Activated naive CD8-positive, alpha-beta T cell (primary cell): ENCODE results near the gene SURF1.
"Not testable (repeated sequence)": the region's sequence is repeated elsewhere in the genome, so short reads cannot be mapped to it uniquely, and the experiment has no call there.

Source experiments
- H3K27ac Mint-ChIP-seq: one replicate; pipeline ENCODE4 v1.8.0; 2021; ENCODE audit warnings: mixed read lengths
- H3K27me3 Mint-ChIP-seq: one replicate; pipeline ENCODE4 v1.8.0; 2021; ENCODE audit warnings: mixed read lengths
- H3K36me3 Mint-ChIP-seq: one replicate; pipeline ENCODE4 v1.8.0; 2021; ENCODE audit warnings: mixed read lengths
- H3K4me1 Mint-ChIP-seq: one replicate; pipeline ENCODE4 v1.8.0; 2021; ENCODE audit warnings: low read depth, mixed read lengths
- H3K4me3 Mint-ChIP-seq: one replicate; pipeline ENCODE4 v1.8.0; 2021; ENCODE audit warnings: mild to moderate bottlenecking, mixed read lengths
- H3K9me3 Mint-ChIP-seq: one replicate; pipeline ENCODE4 v1.8.0; 2021; ENCODE audit warnings: low read depth, mixed read lengths

SURF1 gene

DNA sequence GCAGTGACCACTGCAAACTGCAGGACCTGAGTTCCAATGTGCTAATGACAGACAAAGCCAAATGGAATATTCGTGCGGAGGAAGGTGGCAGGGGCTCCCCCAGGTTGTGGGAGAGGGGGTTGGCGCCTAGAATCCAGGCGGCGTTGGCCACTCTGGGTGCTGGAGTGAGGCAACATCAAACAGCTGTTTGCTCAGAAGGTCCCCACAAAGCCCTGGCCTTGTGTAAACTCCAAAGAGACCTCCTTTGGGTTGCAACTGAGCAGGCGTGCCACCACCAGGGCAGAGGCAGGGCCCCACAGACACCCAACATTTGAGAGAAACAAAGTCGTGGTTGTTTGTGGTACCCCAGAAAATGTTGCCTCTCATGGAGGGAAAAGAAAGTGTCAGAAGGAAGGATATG, 34.4 kb upstream of the SURF1 start:
- H3K27me3 Mint-ChIP-seq = peaks cover 3% of the 10 kb centered on the region
- no peak overlapping the region for H3K27ac Mint-ChIP-seq
- H3K9me3 Mint-ChIP-seq = no peaks in the 10 kb centered on the region

GRCh38 chr9:133389562-133389961, 33.3 kb upstream of the SURF1 start:
- H3K27me3 Mint-ChIP-seq = peaks cover 3% of the 10 kb centered on the region
- H3K36me3 Mint-ChIP-seq = no peaks in the 10 kb centered on the region
- H3K9me3 Mint-ChIP-seq = no peaks in the 10 kb centered on the region
- no peak overlapping the region for H3K4me3 Mint-ChIP-seq
- H3K27ac Mint-ChIP-seq = no peak overlapping the region
- H3K4me1 Mint-ChIP-seq = no peaks in the 10 kb centered on the region

More for the DNA sequence above, 34.4 kb upstream of the SURF1 start:
- H3K36me3 Mint-ChIP-seq = no peaks in the 10 kb centered on the region
- H3K4me1 Mint-ChIP-seq = no peaks in the 10 kb centered on the region
- no peak overlapping the region for H3K4me3 Mint-ChIP-seq

GRCh38 chr9:133389025-133389557, 32.8 kb upstream of the SURF1 start:
- Mint-ChIP-seq H3K27me3 (peaks cover 3% of the 10 kb centered on the region), H3K27ac (no peak overlapping the region), H3K4me3 (no peak overlapping the region), H3K9me3 (no peaks in the 10 kb centered on the region), H3K4me1 (no peaks in the 10 kb centered on the region), H3K36me3 (no peaks in the 10 kb centered on the region)

DNA sequence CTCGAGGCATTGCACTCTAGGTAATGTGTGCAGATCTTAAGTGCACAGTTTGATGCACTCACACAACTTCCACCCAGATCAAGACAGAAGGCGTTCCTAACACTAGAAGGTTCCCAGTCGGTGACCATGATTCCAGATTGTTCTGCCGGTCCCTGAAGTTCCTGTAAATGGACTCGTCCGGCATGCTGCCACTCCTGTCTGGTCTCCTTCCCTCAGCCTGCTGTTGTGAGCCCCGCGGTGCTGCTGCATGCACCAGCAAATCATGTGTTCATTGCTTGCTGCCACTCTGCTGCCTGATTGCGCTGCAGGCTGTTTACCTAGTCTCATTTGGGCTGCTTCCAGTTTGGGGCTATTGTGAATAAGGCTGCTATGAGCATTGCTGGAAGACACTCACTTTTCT, 31.4 kb upstream of the SURF1 start:
- peaks cover 3% of the 10 kb centered on the region for H3K27me3 Mint-ChIP-seq
- no peaks in the 10 kb centered on the region for H3K4me1 Mint-ChIP-seq
- no peak overlapping the region for H3K4me3 Mint-ChIP-seq
- no peaks in the 10 kb centered on the region for H3K36me3 Mint-ChIP-seq
- H3K9me3 Mint-ChIP-seq = no peaks in the 10 kb centered on the region
- no peak overlapping the region for H3K27ac Mint-ChIP-seq

GRCh38 chr9:133386338-133386737, 30.1 kb upstream of the SURF1 start:
- no peaks in the 10 kb centered on the region for H3K36me3 Mint-ChIP-seq
- no peak overlapping the region for H3K4me3 Mint-ChIP-seq
- H3K27me3 Mint-ChIP-seq = peaks cover 3% of the 10 kb centered on the region
- no peaks in the 10 kb centered on the region for H3K9me3 Mint-ChIP-seq
- H3K27ac Mint-ChIP-seq = no peak overlapping the region
- no peaks in the 10 kb centered on the region for H3K4me1 Mint-ChIP-seq

DNA sequence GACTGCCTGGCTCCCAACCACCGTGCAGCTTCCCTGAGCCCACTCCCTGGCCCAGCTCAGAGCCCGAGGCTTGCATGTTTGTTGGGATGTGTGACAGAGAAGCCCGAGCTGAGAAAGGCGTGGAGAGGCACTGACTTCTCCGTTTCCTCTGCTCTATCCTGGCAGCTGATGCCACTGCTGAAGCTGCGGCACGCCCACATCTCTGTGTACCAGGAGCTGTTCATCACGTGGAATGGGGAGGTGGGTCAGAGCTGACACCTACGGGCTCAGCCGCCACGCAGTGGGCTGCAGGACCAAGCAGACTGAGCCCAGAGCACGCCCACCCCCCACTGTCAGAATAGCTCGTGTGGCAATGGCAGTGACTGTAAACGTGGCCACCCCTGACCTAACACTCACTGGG, 29.2 kb upstream of the SURF1 start:
- Mint-ChIP-seq H3K27me3 (peaks cover 3% of the 10 kb centered on the region), H3K4me1 (no peaks in the 10 kb centered on the region), H3K27ac (no peak overlapping the region), H3K9me3 (no peaks in the 10 kb centered on the region), H3K36me3 (no peaks in the 10 kb centered on the region), H3K4me3 (no peak overlapping the region)

DNA sequence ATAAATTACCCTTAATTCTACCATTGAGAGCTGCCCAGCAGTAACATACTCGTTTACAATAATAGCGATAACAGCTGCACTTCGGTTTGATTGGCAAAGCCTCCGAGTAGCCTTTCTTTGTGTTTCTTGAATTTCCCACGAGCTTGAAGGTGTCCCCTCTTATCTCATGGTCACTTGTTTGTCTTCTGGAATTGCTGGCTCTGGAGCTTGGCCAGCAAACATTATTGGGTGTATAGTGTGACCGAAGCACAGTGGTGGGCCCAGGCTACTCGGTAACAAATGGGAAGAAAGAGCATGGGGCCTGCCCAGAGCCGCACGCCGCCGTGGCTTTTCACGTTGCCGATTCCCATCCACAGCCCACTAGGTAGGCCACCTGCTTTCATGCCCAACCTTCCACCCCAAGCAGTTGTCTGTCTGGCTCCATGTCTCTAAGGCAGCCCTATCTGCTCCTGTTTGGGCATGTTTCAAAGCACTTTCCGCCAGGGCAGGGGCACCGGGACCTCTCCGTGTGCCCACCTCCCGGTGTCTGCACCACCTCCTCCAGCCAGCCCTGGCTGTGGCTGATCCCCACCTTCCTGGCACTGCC, 28.5 kb upstream of the SURF1 start:
- H3K4me3 Mint-ChIP-seq = no peak overlapping the region
- no peaks in the 10 kb centered on the region for H3K9me3 Mint-ChIP-seq
- H3K27ac Mint-ChIP-seq = no peak overlapping the region
- no peaks in the 10 kb centered on the region for H3K36me3 Mint-ChIP-seq
- peaks cover under 1% of the 10 kb centered on the region for H3K27me3 Mint-ChIP-seq
- H3K4me1 Mint-ChIP-seq = no peaks in the 10 kb centered on the region

- no peaks in the 10 kb centered on the region for H3K27me3 Mint-ChIP-seq
- H3K36me3 Mint-ChIP-seq = no peaks in the 10 kb centered on the region
- no peaks in the 10 kb centered on the region for H3K4me1 Mint-ChIP-seq
- no peak overlapping the region for H3K4me3 Mint-ChIP-seq
- H3K27ac Mint-ChIP-seq = no peak overlapping the region
- H3K9me3 Mint-ChIP-seq = no peaks in the 10 kb centered on the region
Observed at GRCh38 chr9:133383438-133383837, 27.2 kb upstream of the SURF1 start.

- no peaks in the 10 kb centered on the region for H3K27me3 Mint-ChIP-seq
- H3K4me3 Mint-ChIP-seq = no peak overlapping the region
- H3K36me3 Mint-ChIP-seq = no peaks in the 10 kb centered on the region
- no peaks in the 10 kb centered on the region for H3K9me3 Mint-ChIP-seq
- no peaks in the 10 kb centered on the region for H3K4me1 Mint-ChIP-seq
- H3K27ac Mint-ChIP-seq = no peak overlapping the region
Observed at GRCh38 chr9:133382507-133383141, 26.3 kb upstream of the SURF1 start.

DNA sequence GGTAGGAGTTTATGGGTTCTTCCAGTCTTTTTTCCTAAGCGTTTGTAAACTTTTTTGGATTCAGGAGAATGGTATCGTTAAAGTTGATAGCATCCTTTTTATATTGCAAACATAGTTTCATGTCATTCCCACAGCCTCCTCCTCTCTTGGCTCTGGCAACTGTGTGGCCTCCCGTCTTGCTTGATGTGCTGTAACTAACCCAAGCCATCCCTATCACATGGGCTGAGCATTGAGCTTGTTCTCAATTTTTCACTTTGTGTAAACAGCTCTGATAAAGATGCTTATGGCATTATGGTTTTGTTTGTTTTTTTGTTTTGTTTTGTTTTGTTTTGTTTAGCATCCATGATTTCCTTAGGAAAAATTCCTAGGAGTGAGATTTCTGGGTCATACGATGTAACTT, 24.4 kb upstream of the SURF1 start:
- Mint-ChIP-seq H3K4me1 (no peaks in the 10 kb centered on the region), H3K27me3 (no peaks in the 10 kb centered on the region), H3K9me3 (no peaks in the 10 kb centered on the region), H3K27ac (no peak overlapping the region), H3K4me3 (no peak overlapping the region), H3K36me3 (no peaks in the 10 kb centered on the region)

- Mint-ChIP-seq H3K27me3 (no peaks in the 10 kb centered on the region), H3K27ac (no peak overlapping the region), H3K36me3 (no peaks in the 10 kb centered on the region), H3K4me3 (no peak overlapping the region), H3K4me1 (peaks cover 3% of the 10 kb centered on the region), H3K9me3 (no peaks in the 10 kb centered on the region)
Observed at GRCh38 chr9:133379153-133380086, 23.1 kb upstream of the SURF1 start.

- Mint-ChIP-seq H3K36me3 (no peaks in the 10 kb centered on the region), H3K4me1 (peaks cover 7% of the 10 kb centered on the region), H3K27ac (no peak overlapping the region), H3K9me3 (no peaks in the 10 kb centered on the region), H3K4me3 (peak overlapping the region; percentile 12), H3K27me3 (no peaks in the 10 kb centered on the region)
Observed at GRCh38 chr9:133378408-133378962, 22.2 kb upstream of the SURF1 start.

GRCh38 chr9:133377721-133378216, 21.5 kb upstream of the SURF1 start:
- Mint-ChIP-seq H3K4me1 (peaks cover 14% of the 10 kb centered on the region), H3K4me3 (no peak overlapping the region), H3K27ac (no peak overlapping the region), H3K9me3 (no peaks in the 10 kb centered on the region), H3K36me3 (no peaks in the 10 kb centered on the region), H3K27me3 (no peaks in the 10 kb centered on the region)

DNA sequence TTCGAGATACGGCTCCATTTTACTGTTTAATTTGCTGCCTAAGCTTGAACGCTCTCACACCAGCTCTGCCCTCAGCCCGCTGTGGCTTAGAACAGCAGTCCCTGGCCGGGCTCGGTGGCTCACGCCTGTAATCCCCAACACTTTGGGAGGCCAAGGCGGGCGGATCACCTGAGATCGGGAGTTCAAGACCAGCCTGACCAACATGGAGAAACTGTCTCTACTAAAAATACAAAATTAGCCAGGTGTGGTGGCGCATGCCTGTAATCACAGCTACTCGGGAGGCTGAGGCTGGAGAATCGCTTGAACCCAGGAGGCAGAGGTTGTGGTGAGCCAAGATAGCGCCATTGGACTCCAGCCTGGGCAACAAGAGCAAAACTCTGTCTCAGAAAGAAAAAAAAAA, 21.0 kb upstream of the SURF1 start:
- H3K27ac Mint-ChIP-seq = peak overlapping the region; percentile 72
- peaks cover 19% of the 10 kb centered on the region for H3K4me1 Mint-ChIP-seq
- H3K27me3 Mint-ChIP-seq, H3K9me3 Mint-ChIP-seq, H3K36me3 Mint-ChIP-seq: not testable (repeated sequence)
- H3K4me3 Mint-ChIP-seq = peak overlapping the region; percentile 73
